Transverse colon (tissue), 4 donors: ENCODE data around the gene SUCLG2. TPM values are rescaled to one million over a fixed set of nuclear protein-coding genes. Genes with fewer than 3 reads are reported as not detected.

ENCODE experiments used
- DNase-seq: peaks from one replicate; pipeline ENCODE4 v3.0.0-alpha.2; 2019
- H3K27ac ChIP-seq, 4 donors: fragments of 200-600 bp; sonication (generic); 2 replicates each; pipeline ENCODE4 v1.5.1; 2016 to 2018; ENCODE audit warnings: inconsistent platforms in 4 of 4
- H3K27me3 ChIP-seq: fragments of 200-600 bp; sonication (generic); 2 replicates; pipeline ENCODE4 v1.5.1; 2017; ENCODE audit warnings: inconsistent platforms
- H3K36me3 ChIP-seq, 4 donors: fragments of 200-600 bp; sonication (generic); 2 replicates each; pipeline ENCODE4 v1.5.1; 2017 to 2019; ENCODE audit warnings: inconsistent platforms in 4 of 4
- H3K4me1 ChIP-seq, 4 donors: fragments of 200-600 bp; sonication (generic); 2 replicates each; pipeline ENCODE4 v1.5.1; 2017 to 2020; ENCODE audit warnings: inconsistent platforms in 4 of 4
- H3K4me3 ChIP-seq, 4 donors: fragments of 200-600 bp; sonication (generic); 1 replicate in 1 of 4; 2 replicates in 3 of 4; pipeline versions ENCODE4 v1.5.1 to v1.6.1; 2017 to 2019; ENCODE audit warnings: inconsistent platforms in 4 of 4
- H3K9me3 ChIP-seq, 2 donors: fragments of 200-600 bp; sonication (generic); 2 replicates each; pipeline ENCODE4 v1.5.1; 2017 to 2019; ENCODE audit warnings: inconsistent platforms in 2 of 2
- EP300 ChIP-seq: sonication (generic); formaldehyde crosslinking; IDR thresholded peaks from one replicate; pipeline ENCODE4 v1.6.1; 2017; ENCODE audit warnings: antibody characterized with exemption, low read depth
- POLR2A ChIP-seq: fragments of 450-650 bp; IDR thresholded peaks from one replicate; pipeline ENCODE4 v1.6.1; 2016; ENCODE audit warnings: antibody characterized with exemption, mild to moderate bottlenecking, moderate library complexity
- POLR2AphosphoS5 ChIP-seq, 3 donors: sonication (generic); formaldehyde crosslinking; IDR thresholded peaks; one replicate each; pipeline ENCODE4 v1.6.1; 2016; ENCODE audit warnings: antibody characterized with exemption in 3 of 3
- WGBS, 2 donors: methylation state at CpG; one replicate each; pipeline ENCODE4 v1.1.5; 2018; ENCODE audit warnings: low coverage in 1 of 2; 5-methylcytosine and 5-hydroxymethylcytosine counted together
- in situ Hi-C, 4 donors: fragments of 200-750 bp; cut with MboI; loops; one replicate each; pipeline versions ENCODE4 v1.15.0 to v1.15.1; 2017; ENCODE audit warnings: low sequenced_read_pairs in 3 of 4, low pct_ligation_motif_present in 1 of 4, low pct_unique_long_range_greater_than_20kb in 1 of 4
- intact Hi-C: fragments of 100-400 bp; cut with DNase I; formaldehyde crosslinking; loops from one replicate; pipeline ENCODE4 v1.15.1; 2023; ENCODE audit warnings: low total_unique reads
- total RNA-seq, 4 donors: library from RNA; depleted of rRNA; stranded (reverse); fragments of >200 nt; gene quantifications; one replicate each; pipeline ENCODE4 v1.1.0, GENCODE V29; 2016
- TF ChIP-seq, protein P1 (sequence below), 5 experiments: fragments of 200-600 bp in 3 of 5; fragments of 450-650 bp in 2 of 5; sonication (generic) in 3 of 5; IDR thresholded peaks; 1 replicate in 2 of 5; 2 replicates in 3 of 5; pipeline ENCODE4 v1.5.1; 2016 to 2017; ENCODE audit warnings: antibody characterized with exemption in 5 of 5, inconsistent platforms in 3 of 5, mild to moderate bottlenecking in 2 of 5, moderate library complexity in 1 of 5

Gene SUCLG2
- total RNA-seq, 4 donors from 2014 or later: 59.5 to 269 (median 160) TPM

DNA sequence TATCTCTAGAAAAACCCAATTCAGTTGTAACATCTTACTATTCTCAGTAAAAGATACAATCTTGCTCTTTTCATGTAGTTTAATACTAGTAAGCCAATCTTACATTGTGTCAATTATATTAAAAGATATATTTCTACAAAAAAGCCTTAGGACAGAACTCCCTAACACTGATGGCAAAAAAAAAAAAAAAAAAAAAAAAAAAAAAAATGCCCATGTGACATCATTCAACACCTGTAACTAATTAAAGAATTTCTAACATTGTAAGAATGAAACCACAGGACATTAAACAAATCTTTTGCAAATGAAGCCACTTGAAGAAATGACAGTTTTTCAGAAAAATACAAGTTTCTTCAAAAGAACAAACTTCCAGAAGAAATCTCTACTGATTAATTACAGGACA, 119.8 kb downstream of the SUCLG2 start:
- intact Hi-C loops: no loop called here
- Histone ChIP-seq H3K4me1 (peaks cover 0 to 3% (median 0%) of the 10 kb centered on the region in 4 donors), H3K36me3 (no peaks in the 10 kb centered on the region), H3K9me3 (no peaks in the 10 kb centered on the region), H3K27ac (no peak overlapping the region), H3K27me3 (no peaks in the 10 kb centered on the region), H3K4me3 (no peak overlapping the region)
- DNase-seq: no peak
- in situ Hi-C loops: no loop called here
- no peak for TF ChIP-seq POLR2A
- no peak for TF ChIP-seq EP300
- TF ChIP-seq, protein P1, sequence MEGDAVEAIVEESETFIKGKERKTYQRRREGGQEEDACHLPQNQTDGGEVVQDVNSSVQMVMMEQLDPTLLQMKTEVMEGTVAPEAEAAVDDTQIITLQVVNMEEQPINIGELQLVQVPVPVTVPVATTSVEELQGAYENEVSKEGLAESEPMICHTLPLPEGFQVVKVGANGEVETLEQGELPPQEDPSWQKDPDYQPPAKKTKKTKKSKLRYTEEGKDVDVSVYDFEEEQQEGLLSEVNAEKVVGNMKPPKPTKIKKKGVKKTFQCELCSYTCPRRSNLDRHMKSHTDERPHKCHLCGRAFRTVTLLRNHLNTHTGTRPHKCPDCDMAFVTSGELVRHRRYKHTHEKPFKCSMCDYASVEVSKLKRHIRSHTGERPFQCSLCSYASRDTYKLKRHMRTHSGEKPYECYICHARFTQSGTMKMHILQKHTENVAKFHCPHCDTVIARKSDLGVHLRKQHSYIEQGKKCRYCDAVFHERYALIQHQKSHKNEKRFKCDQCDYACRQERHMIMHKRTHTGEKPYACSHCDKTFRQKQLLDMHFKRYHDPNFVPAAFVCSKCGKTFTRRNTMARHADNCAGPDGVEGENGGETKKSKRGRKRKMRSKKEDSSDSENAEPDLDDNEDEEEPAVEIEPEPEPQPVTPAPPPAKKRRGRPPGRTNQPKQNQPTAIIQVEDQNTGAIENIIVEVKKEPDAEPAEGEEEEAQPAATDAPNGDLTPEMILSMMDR (IDR thresholded peaks at IDR 0.05): no peak
- TF ChIP-seq POLR2AphosphoS5 (IDR thresholded peaks at IDR 0.05): no peak

DNA sequence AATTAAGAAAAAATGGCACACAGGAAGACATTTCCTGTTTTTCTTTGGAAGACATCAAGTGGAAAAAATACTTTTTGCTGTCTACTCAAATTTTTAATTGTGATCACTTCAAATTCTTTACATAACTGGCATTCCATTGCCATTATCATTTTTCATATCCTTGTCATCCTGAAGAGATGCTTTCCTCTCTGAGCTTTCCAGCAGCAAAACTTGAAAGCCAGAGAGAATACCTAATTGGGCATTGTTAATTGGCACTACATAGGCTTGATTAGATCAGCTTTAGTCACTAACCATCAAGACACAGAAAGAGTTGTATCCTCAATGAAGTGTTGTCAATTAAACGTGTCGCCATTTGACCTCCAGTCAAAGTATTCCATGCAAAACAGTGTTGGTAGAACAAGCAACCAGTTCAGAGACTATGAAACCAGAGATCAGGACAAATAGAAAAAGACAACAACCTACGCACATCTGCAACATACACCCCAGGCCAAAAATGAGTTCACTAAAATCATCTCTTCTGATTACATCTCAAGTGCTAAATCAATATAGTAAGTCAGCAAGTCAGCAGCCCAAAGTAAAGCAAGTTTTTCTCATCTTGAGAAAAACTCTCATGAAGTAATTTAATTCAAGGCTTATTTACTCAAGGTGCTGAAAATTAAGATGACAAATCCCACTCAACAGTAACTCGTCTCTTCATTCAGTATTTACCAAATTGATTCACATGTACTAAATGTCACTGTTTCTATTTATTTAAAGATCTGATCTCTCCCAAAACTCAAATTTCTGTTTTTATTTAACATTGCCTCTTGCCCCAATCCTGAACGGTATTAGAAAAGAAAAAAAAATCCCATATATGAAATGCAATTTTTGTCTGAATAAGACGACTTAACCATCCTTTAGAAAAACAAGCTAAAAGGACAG, 123.0 kb downstream of the SUCLG2 start:
- no peaks in the 10 kb centered on the region for H3K9me3 ChIP-seq
- peaks cover 0 to 16% (median 0%) of the 10 kb centered on the region in 4 donors for H3K36me3 ChIP-seq
- no peak overlapping the region for H3K4me3 ChIP-seq
- DNase-seq: no peak
- H3K27ac ChIP-seq: no peak overlapping the region
- H3K27me3 ChIP-seq: no peaks in the 10 kb centered on the region
- in situ Hi-C loops: no loop called here
- peaks cover 0 to 5% (median 0%) of the 10 kb centered on the region in 4 donors for H3K4me1 ChIP-seq
- 88 to 96% methylated on average over 6 of the region's 6 CpGs for WGBS, 2 donors
- intact Hi-C loops: no loop called here
- TF ChIP-seq POLR2A (no peak), POLR2AphosphoS5 (IDR thresholded peaks at IDR 0.05) (no peak), EP300 (no peak)
- TF ChIP-seq, protein P1 (IDR thresholded peaks at IDR 0.05): no peak

DNA sequence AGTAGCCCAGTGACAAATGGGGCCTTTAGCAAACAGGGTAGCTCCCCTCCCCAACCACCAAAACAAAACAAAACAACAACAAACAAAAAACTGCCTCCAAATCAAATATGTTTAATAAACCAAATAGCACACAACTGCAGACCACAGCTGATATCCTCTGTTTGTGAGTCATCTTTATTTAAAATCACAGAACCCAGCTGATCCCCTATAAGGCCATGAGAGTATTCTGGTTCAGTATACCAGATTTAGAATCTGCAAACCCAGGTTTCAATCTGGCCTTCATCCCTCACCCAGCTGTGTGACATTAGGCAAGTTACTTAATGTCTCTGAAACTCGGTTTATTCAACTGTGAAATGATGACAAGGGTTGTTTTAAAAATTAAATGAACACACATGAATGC, 124.5 kb downstream of the SUCLG2 start:
- TF ChIP-seq, protein P1 (IDR thresholded peaks at IDR 0.05): no peak
- TF ChIP-seq EP300: no peak
- TF ChIP-seq POLR2A: no peak
- TF ChIP-seq POLR2AphosphoS5 (IDR thresholded peaks at IDR 0.05): no peak
- intact Hi-C loops: no loop called here

DNA sequence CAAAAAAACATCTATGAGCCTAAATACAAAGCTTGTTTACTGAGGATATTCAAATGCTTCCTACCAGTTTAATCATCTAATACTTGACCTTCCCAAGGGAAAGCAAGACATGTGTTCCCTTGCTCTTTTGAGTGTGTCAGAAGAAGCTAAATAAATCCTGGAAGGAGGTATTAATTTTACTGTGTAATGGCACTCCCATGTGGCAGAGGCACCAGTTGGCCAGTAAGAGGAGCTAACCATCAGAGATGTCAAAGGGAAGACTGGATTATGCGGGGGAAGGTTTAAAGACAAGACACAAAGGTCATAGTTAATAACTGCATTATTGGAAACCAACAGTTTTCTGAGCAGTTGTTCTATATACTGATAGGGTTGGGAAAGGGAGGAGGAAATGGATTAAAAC, 125.1 kb downstream of the SUCLG2 start:
- TF ChIP-seq EP300 (no peak), POLR2AphosphoS5 (IDR thresholded peaks at IDR 0.05) (no peak), POLR2A (no peak)
- TF ChIP-seq, protein P1 (IDR thresholded peaks at IDR 0.05): no peak
- Histone ChIP-seq H3K27ac (no peak overlapping the region), H3K4me3 (no peak overlapping the region), H3K27me3 (no peaks in the 10 kb centered on the region), H3K4me1 (peaks cover 0 to 5% (median 0%) of the 10 kb centered on the region in 4 donors), H3K36me3 (peaks cover 0 to 16% (median 0%) of the 10 kb centered on the region in 4 donors), H3K9me3 (no peaks in the 10 kb centered on the region)
- intact Hi-C loops: no loop called here
- WGBS, 2 donors: 81 to 100% methylated on average over 1 of the region's 1 CpG
- DNase-seq: no peak
- in situ Hi-C loops: no loop called here

More for the DNA sequence above, 124.5 kb downstream of the SUCLG2 start:
- H3K27ac ChIP-seq: no peak overlapping the region
- DNase-seq: no peak
- peaks cover 0 to 16% (median 0%) of the 10 kb centered on the region in 4 donors for H3K36me3 ChIP-seq
- no peak overlapping the region for H3K4me3 ChIP-seq
- peaks cover 0 to 5% (median 0%) of the 10 kb centered on the region in 4 donors for H3K4me1 ChIP-seq
- in situ Hi-C loops: no loop called here
- no peaks in the 10 kb centered on the region for H3K9me3 ChIP-seq
- 76 to 88% methylated on average over 1 of the region's 1 CpG for whole genome bisulfite sequencing, 2 donors
- H3K27me3 ChIP-seq: no peaks in the 10 kb centered on the region
